GM18499 (cell line): ENCODE data around the gene PHF21A.
"Not testable (repeated sequence)": the region's sequence is repeated elsewhere in the genome, so short reads cannot be mapped to it uniquely, and the experiment has no call there.

Source experiments
- ATAC-seq: cut with Tn5 transposase; IDR thresholded peaks from one replicate; pipeline ENCODE4 v1.9.1; 2021; ENCODE audit warnings: moderate number of reproducible peaks; ENCODE audit not compliant: insufficient read depth, unreplicated experiment

Gene PHF21A

DNA sequence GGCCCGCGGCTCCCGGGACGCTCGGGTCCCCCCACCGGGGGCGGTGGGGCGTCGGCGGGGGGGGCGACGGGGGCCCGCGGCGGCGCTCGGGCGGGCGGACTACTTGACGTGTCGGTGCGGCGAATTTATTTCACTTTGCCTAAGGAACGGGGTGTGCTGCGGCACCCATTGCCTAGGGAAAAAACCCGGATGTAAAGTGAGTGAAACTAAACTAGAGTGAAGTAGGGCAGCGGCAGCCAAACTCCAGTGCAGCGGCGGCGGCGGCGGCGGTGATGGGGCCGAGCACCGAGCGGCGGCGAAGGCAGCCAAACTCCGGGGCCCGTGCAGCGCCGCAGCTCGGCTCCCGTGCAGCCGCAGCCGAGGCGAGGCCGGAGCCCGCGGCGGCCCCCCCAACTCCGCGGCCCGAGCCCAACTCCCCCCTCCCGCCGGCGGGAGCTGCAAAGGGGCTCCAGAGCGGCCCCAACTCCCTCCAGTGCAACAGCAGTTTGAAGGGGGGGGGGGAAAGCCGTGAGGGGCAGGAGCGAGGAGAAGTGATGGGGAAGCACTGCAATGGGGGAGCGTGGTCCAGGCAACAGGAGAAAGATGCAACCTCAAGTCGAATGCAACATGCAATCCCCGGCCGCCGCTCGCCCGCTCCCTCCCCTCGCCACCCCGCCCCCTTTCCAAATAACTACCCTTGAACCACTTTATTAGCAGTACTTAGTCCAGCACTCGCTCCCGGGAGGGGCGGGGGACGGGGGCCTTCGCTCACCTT is 647 bp upstream of the PHF21A start:
- no peak for ATAC-seq

DNA sequence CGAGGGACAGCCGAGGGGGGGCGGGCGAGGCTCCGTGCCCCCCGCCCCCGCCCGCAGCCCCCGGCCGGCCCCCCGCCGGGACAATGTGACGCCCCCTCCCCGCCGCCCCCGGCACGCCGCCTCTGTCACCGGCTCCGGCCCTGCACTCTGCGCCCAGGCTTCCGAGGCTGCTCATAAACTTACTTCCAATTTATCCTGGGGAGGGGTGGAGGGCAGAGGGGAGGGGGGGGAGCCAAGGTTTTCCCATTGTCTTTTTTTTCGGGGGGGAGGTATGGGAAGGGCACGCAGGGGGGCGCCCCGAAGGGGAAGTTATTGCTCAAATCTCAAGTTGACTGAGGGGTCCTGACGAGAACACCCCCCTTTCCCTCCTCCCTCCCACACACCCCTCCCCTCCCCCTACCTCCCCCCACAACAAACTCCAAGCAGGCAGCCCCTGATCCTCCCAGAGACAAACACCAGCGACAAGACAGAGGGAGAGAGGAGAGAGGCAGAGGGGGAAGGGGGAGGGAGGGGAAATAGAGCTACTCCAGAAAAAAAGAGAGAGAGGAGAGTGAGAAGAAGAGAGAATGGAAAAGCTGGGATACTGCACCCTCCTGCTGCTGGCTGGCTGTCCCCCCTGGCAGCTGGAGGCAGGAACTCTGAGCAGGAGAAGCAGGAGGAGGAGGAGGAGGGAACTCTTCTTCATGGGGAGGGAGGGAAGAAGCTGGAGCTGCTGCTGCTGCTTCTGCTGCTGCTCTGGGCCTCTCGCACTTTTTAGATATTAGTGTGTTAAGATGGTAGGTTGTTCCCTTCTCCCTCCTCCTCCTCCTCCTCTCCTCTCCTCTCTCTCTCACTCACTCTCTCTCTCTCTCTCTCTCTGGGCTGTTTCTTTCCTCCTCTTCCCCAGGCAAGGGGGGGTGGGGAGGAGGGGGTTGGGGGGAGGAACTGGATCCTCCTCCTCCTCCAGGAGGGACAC is 631 bp downstream of the PHF21A start:
- no peak for ATAC-seq

DNA sequence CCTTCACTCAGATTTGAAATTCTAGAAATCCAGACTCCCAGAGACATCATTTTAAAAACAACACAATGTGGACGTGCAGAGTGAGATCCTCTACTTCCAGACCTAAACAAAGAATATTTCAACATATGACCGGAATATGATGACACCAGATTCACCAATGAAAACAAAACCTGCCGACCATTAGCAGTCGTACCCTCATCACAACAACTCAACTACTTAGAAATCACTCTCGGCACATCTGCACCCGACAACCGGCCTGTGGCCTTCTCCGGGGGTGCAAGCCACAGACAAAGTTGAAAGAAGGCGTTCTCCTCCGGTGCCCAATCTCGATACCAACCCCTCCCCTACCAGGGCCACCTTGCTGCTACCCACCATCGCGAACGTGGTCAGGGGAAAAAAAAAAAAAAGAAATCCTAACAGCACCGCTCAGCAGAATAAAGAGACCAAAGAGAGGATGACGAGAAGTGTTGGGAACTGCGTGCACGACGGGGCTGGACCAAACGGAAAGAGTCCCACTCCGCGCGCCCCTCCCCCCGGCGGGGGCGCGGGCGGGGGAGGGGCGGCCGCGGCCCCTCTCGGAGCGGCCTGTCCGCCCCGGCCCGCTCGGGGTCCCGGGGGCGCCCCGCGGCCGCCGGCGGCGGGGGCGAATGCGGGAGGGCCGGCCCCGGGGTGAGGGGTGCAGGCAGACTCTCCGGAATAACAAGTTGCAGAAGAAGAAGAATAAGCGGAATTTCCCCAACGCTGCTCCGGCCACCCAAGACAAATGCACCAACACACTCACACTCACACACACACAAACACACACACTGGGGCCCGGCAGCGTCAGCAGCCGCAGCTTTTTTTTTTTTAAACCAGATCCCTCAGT is 1.7 kb downstream of the PHF21A start:
- no peak for ATAC-seq

DNA sequence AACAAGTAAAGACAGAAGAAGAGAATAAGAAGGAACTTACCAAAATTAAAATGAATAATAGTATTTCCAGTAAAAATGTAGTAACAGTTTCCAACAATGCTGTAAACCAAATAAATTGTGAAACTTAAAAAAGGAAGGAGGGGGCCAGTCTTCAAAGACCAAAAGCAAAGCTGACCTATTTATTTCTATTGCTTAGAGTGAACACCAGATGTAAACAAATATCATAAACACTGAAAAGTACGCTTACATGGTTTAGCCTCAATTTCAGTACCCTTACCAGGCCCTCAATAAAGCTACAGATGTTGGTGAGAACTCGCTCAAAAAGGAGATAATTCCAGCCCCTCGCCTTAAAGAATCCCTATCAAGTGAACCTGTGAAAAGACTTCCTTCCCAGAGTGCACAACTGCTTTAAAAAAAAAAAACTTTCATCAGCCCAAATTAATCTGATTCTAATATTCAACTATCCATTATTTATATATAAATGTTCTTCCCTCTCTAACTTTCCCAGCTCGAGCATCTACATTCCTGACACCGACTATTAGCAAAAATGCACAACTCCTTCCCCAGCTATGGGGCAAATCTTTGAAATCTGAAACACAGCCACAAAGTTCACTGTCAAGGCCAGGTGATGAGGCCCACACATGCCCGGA is 2.4 kb downstream of the PHF21A start:
- no peak for ATAC-seq

DNA sequence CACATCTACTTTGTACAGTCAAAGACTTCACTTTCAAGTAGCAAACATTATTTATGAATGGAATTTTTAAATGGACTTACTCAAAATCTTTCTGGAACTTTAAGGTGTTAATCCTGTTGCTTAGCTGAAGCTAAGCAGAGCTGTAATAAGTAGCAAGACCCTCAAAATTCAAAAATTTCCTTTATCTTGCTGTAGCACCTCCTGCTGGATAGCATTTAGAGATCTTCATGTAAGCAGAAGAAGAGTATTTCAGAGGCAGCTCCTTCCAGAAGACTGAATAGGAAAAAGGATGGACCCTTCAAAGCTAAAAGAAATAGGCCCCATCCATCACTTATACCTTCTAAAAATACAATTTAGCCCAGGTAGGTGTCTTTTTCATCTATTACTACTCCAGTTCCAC is 3.4 kb downstream of the PHF21A start:
- no peak for ATAC-seq

DNA sequence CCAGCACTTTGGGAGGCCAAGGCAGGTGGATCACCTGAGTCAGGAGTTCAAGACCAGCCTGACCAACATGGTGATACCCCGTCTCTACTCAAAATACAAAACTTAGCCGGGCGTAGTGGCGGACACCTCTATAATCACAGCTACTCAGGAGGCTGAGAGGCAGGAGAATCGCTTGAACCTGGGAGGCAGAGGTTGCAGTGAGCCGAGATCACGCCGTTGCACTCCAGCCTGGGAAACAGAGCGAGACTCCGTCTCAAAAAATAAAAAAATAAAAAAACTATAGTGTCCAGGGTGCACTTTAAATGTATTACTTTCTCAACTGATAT is 4.6 kb downstream of the PHF21A start:
- not testable (repeated sequence) for ATAC-seq

DNA sequence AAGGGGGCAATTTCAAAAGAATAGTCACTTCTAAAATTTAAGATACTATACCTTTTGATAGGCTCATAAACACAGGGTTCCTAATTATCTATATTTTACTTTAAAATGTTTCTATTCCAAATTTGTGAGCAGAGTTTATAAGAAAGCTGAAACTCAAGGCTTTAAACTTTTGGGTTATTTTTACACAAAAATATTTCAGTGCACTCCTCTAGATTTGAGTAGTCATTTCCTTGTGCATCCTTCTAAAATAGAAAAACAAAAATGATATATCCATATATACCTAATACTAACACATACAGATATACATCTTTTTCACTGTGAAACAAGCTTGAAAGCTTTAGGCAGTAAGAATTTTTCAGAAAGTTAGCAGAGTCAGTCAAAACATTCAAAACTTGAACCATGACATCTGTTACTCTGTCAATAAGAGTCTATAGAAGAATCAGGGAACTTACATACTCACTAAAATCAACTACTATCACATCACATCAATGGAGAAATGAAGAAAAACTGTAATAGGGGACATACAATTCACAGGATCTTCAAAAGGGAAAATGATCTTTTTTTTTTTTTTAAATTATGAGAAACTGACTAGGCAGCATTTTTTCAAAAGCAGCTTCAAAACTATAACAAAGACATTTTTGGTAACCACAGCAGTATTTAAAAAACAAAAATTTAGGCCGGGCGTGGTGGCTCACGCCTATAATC is 5.1 kb downstream of the PHF21A start:
- no peak for ATAC-seq

DNA sequence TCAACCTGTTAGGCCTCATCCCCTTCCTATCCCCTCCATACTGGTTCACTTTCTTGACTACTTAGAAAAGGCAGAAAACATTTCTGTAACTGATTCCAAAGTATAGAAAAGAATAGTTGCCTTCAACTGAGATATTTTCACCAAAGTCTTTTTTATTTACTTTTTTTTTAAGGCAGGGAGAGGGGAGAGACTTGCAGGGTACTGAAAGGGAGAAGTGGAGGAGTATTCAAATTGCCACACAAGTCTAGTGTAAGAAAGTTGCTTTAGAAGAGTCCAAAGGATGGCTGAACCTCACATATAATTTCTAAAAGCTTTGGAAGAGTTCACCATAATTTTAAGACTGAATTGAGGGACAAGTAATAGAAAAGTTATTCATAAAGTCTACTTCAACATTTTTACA is 6.3 kb downstream of the PHF21A start:
- ATAC-seq: no peak

DNA sequence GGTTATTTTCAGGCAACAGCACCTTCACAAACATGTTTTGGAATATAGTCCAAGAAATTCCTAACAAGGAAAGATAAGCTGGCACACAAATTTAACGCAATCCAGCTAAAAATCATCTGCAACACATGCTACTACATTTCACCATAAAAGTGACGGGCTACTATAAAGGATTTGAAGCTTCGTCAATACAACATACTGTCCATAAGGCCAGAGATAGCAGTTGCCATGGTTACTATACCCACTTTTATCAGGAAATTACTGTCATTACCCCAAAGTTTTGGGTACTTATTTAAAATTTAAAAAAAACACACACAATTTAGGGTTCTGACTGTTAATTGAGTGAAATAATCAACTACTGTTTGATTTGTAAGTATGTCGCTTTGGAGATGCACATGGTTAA is 6.9 kb downstream of the PHF21A start:
- ATAC-seq: no peak

DNA sequence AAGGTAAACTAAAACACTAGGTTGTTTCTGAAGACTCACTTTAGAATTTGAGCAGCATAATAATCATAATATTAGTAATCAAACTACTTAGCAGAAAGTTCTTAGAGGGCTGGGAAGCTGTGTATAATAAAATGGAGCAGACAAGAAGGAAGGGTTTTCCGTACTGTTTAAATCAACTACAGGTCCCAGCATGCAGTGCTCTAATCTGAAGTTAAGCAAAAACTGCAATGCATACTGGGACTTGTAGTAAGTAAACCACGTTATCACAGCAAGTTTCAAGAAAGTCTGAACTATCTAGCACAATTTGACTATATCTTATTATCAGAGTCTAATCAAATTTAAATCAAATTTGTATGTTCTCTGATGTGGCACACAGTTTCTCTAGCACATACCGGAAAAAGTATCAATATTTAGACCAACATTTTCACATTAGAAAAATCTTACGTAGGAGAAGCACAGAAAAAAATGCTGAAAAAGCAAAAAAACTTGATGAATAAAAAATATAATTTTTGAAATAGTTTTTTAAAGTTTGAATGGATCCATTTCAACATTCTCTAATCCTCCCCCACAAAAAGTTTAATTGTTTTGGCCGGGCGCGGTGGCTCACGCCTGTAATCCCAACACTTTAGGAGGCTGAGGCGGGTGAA is 8.2 kb downstream of the PHF21A start:
- no peak for ATAC-seq

DNA sequence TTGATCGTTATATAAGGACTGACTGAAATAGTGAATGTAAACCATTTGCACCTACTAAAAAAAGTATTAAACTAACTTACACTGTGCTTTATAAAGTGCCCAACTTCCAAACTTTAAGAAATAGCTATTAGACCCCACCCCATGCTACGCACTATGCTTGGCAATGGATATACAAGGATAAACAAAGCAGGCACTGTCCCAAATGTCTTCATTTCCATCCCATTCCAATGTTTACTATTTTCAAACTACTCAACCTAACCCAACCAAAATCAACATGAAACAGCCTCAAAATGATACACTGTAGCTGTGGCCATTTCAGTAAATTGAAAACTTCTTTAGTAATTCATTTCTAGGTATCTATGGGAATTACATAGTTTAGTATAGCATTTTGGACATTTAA is 12.5 kb downstream of the PHF21A start:
- ATAC-seq: no peak

DNA sequence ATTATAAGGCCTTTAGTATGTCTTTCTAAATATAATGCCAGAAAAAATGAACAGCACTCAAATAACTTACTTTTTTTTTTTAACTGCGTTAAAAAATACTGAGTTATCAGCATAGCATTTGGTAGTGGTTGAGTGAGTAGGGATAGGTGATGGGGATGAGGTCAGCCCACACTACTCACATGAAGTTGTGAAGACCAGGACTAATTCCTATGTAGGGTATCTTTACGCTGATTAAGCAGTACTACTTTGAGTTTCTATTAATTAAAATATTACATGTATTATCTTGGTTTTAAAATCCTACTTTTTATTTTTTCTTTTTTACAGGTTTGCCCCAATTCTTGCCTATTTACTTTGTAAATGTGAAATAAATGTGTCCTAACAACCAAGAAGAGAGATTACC is 13.5 kb downstream of the PHF21A start:
- ATAC-seq: no peak

DNA sequence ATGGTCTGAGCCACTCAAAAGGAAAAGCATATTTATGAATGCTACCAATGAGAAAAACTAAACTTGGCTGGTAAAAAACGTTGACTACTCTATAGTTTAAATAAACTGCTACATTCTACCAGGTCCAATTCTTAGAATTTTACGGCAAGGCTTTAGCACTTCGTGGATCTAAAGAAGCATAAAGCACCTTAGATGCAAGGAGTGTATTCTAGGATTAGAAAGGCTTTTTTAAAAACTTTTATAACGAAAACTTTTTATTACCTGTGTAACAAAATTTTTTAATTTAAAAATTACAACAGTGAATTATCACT is 13.9 kb downstream of the PHF21A start:
- no peak for ATAC-seq

DNA sequence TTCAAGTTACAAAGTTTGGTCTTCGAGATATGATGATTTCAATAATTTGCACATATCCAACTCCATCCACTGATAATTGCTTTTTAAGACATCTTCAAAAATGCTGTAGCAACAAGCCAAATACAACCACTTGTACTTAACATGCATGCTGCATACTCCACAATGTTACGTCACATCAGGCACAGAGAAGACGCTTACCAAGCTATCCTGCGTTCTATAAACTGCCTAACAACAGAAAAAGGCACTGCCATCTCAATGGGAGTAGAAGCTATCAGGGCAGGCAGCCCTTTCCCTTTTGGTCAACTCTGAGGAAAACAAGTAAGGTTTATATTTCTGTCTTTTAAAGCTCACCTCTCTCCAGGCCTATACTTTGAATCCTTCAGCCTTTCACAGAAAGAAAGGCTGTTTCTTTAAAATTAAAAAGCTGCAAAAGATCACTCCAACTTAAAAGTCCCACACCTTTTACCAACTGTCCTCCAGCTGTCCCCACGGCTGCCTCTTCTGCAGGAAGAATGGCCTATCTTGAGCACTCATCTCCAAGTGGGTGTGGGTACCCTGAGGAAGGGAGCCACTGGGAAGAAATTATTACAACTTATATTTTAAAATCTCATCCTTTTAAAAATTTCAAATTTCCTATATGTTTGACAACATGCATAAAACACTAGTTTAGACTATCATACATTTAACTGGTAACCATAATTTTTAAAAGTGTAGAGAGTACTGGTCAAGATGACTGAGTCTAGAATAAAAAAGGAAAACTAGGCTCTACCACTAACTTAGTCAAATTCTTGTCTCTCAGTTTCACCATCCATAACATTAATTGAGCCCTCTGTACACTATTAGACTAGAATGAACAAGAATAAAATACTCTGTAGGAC is 14.5 kb downstream of the PHF21A start:
- no peak for ATAC-seq

DNA sequence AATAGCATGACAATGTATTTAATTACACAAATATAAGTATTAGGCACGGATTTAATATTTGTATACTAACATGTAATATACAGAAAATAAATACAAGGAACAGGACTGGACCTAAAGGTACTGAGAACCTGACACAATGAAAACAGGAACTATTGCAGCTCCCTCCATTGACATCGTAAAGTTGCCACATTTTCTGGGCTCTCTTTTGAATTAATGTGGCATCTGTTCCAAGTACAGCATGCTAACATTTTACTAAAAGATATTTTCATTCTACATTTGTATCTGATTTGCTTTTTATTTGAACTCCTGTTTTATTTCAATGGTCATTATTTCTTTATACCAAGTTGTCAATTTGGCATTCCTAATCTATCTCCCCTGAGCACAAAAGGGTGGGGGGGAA is 15.3 kb downstream of the PHF21A start:
- no peak for ATAC-seq

DNA sequence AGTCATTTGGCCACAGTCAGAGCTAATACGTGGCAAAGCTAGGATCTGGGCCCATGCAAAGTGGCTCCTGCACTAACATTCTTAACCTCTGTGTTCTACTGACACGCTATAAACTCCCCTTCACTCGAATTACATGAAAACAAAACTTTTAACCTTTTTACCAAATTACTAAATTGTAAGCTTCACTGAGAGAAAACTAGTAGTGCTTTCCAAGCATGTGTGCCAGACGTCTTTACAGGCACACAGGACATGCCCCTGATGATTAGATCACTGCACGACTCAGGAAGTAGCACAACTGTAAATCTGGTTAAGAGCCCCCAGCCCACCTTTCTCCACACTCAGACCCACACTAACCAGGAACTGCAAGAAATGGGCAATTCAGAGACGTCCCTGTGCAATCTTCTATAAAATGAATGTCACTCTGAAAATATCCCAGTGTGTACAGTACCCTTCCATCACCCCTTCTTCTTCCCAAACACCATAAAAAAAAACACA is 16.1 kb downstream of the PHF21A start:
- no peak for ATAC-seq

DNA sequence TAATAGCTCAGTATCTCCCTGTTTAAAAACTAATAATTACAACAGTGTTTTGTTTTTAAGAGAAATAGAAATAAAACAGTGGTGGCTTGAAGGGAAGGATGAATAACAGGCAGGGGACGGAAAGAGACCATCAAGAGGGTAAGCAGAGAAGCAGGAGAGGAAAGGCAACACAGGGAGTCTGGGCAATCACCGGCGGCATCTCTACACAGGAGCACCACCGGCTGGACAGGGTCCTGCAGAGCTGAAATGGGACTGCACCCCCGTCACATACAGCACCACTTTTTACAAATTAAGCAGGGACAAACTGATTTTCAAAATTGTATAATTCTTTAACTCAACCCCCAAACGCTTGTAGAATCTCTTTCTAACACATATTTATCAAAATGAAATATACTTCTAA is 18.4 kb downstream of the PHF21A start:
- ATAC-seq: no peak

DNA sequence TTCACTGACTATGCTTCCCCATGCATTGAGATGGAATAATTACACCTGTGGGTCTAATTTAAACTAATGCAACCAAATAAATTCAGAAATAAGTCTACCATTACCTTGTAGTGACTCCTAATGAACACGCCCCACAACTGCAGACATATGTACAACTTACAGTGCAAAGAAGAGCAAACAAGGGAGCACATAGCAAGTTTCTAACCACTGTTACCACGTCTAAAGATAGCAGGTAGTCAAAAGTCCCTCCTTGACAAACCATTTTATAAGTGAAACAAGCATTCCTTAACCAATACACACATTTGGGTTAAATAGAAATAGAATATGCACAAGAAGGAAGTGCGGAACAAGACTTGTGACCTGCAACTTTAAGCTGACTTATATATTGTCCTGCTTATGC is 20.6 kb downstream of the PHF21A start:
- peak; percentile 71 for ATAC-seq
